Epidermal melanocyte (primary cell): ENCODE results near the gene NEK1.

Experiments
- DNase-seq: peaks from one replicate; pipeline ENCODE4 v3.0.0; 2011; ENCODE audit warnings: low spot score; ENCODE audit not compliant: insufficient read length

NEK1 gene

DNA sequence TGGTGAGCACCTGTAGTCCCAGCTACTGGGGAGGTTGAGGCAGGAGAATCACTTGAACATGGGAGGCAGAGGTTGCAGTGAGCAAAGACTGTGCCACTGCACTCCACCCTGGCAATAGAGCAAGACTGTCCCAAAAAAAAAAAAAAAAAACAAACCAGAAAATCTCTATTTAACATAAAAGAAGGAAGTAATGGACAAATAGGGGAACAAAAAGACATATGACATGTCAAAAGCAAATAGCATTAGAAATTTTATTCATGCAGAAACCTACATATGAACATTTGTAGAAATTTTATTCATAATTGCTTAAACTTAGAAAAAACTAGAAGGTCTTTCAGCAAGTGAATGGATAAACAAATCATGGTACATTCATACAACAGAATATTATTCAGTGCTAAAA is 244.6 kb downstream of the NEK1 start:
- DNase-seq = no peak

DNA sequence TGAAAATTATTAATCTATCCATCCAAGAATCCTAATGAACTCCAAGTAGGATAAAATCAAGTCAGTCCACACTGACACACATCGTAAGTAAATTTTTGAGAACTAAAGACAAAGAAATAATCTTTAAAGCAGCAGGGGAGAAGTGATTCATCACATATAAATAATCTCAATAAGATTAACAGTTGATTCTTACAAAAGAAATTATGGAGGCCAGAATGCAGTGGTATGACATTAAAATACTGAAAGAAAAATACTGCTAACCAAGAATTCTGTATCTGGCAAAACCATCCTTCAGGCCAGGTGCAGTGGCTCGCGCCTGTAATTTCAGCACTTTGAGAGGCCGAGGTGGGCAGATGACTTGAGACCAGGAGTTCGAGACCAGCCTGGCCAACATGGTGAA is 245.6 kb downstream of the NEK1 start:
- no peak for DNase-seq

DNA sequence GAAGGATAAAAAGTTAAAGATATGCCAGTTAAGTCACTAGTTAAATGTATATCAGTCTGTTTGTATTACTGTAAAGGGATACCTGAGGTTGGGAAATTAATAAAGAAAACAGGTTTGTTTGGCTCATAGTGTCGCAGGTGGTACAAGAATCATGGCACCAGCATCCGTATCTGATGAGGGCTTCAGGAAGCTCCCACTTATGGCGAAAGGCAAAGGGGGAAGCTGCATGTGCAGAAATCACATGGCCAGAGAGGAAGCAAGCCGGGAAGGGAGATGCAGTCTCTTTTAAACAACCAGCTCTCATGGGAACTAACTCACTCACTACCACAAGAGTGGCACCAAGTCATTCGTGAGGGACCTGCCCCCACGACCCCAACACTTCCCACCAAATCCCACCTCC is 249.8 kb downstream of the NEK1 start:
- no peak for DNase-seq

DNA sequence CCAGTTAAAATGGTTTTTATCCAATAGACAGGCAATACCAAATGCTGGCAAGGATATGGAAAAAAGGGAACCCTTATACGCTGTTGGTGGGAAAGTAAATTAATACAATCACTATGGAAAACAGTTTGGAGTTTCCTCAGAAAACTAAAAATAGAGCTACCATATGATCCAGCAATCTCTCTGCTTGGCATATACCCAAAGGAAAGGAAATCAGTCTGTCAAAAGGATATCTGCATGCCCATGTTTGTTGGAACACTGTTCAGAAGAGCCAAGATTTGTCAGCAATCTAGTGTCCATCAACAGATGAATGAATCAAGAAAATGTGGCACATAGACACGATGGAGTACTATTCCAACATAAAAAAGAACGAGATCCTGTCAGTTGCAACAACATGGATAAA is 250.6 kb downstream of the NEK1 start:
- no peak for DNase-seq

DNA sequence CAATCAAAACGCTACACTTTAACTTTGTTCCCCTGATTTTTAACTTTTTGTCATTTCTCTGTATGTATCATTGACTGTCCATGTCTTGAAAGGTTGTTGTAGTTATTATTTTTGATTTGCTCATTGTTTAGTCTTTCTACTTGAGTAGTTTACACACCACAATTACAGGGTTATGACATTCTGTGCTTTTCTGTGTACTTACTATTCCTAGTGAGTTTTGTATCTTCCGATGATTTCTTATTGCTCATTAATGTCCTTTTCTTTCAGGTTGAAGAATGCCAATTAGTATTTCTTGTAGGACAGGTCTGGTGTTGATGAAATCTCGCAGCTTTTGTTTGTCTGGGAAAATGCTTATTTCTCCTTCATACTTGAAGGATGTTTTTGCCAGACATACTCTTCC is 252.4 kb downstream of the NEK1 start:
- DNase-seq = no peak

DNA sequence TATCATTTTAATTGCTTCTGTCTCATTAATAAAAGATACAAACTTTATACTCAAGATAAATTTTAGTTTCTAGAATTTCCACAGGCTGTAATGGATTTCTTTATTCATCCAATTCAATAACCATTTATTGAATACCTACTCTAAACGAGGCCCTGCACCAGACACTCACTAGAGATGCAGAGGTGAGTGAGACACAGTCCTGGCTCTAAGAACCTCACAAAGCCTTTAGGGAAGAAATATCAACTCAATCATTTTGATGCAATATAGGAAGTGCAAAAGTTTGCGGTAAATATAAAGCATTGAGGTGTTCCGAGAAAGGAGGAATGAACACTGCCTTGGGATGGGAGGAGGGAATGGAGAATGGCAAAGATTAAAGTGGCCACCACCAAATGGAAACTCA is 260.0 kb downstream of the NEK1 start:
- no peak for DNase-seq

DNA sequence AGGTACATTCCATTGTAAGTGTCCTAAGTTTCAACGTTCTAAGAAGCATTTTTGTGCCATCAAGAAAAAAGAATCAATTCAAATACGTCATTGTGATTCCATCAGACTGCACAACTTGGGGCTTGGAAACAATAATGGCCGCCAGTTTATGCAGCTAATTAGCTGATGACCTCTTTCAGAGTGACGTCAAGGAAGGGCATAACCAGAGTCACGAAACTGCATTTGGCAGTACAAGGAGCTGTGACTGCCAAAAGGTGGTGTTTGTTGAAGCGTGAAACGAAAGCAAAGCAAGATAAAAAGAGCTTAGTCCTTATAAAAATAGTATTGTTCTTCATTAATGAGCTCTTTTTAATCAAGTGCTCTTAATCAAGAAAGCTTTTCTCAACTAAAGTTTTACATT is 260.5 kb downstream of the NEK1 start:
- DNase-seq = no peak

DNA sequence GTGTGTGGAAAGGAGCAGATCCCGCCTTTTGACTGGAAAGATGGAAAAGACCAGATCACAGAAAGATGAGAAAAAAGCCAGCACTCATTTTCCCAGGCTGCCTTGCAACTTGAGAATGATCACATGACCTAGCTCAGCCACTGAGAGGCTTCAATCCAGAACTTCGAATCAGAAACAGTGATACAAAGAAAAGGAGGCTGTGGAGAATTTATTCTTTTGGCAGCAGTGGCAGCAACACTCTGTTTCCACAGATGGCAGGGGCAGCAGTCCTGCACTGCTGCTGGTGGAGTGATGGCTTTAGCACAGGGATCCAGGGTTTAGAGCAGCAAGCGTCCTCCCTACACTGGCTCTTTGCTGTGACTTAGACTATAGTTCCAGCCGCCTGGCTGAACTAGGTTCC is 263.8 kb downstream of the NEK1 start:
- DNase-seq = no peak

DNA sequence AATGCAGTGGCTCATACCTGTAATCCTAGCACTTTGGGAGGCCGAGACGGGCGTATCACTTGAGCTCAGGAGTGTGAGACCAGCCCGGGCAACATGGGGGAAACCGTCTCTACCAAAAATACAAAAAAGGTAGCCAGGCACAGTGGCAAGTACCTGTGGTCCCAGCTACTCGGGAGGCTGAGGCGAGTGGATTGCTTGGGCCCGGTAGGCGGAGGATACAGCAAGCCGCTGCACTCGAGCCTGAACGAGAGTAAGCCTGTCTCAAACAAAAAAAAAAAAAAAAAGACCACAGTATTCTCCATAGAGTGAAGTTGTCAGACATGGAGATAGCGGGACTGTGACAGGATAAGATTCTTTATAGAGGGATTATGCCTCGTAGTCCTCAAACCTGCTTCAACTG is 265.5 kb downstream of the NEK1 start:
- no peak for DNase-seq

DNA sequence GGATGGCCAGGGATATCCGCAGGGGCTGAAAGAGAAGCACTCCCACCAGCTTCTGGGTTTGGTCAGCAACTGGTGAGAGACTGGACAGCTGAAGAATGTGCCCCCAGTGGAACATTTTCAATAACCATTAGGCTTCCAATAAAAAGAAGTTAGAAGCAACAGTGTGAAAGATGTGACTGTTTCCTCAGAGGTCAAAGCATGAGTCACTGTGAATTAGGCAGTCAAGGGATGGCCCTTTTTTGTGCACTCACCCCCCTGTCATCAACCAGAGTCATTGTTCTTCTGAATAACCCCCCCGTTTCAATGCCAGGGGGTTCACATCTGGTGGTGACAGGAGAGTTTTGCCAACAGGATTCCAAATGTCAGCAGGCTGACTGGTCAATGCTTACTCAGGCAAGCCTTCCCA is 267.1 kb downstream of the NEK1 start:
- peak; percentile 21 for DNase-seq
